ENCODE results near the gene GSK3B. TPM values are rescaled to one million over a fixed set of nuclear protein-coding genes. Genes with fewer than 3 reads are reported as not detected.

GSK3B gene
- total RNA-seq, 1 donor from 2014 or later = 88.6 TPM

- Histone ChIP-seq H3K27ac (no peak overlapping the region), H3F3A (ENCODE audit: low read depth) (no peaks in the 10 kb centered on the region), H3K4me3 (no peak overlapping the region), H3K27me3 (no peaks in the 10 kb centered on the region), H4K20me1 (ENCODE audit: low read depth) (peaks cover 19% of the 10 kb centered on the region), H3K9me3 (ENCODE audit: low read depth) (no peaks in the 10 kb centered on the region), H2AFZ (replicated peaks) (no peak overlapping the region), H3K4me1 (no peaks in the 10 kb centered on the region), H3K79me2 (ENCODE audit: low read depth) (peaks cover 99% of the 10 kb centered on the region), H3K9ac (no peak overlapping the region), H3K4me2 (no peak overlapping the region), H3K36me3 (no peaks in the 10 kb centered on the region)
- H3K27ac Mint-ChIP-seq = no peak overlapping the region
- no peak for TF ChIP-seq EZH2phosphoT487 (IDR thresholded peaks at IDR 0.05)
- H3K4me1 Mint-ChIP-seq = no peaks in the 10 kb centered on the region
- H3K4me3 Mint-ChIP-seq = no peak overlapping the region
- H3K27me3 Mint-ChIP-seq (ENCODE audit: insufficient read depth, low read depth) = peaks cover 2% of the 10 kb centered on the region
- H3K9me3 Mint-ChIP-seq = peaks cover 35% of the 10 kb centered on the region
- peaks cover 39% of the 10 kb centered on the region for H3K36me3 Mint-ChIP-seq
- DNase-seq (ENCODE audit: low spot score) = no peak
These were observed 128.6 kb downstream of the GSK3B start for GRCh38 chr3:119965692-119966091.

DNA sequence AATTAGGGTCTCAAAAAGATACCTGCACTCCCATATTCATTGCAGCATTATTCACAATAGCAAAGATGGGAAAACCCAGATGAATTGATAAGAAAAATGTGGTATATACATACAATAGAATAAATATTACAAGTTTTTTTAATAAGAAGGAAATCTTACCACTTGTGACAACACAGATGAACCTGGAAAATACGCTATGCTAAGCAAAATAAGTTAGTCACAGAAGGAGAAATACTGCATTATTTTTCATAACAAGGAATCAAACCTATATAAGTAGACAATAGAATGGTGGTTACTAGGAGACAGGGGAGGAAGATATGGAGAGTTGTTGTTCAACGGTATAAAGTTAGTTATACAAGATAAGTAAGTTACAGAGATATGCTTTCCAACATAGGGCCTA is 130.0 kb downstream of the GSK3B start:
- Histone ChIP-seq H3K4me2 (no peak overlapping the region), H3K9ac (no peak overlapping the region), H3K27me3 (no peaks in the 10 kb centered on the region), H3K27ac (no peak overlapping the region), H4K20me1 (ENCODE audit: low read depth) (peaks cover 19% of the 10 kb centered on the region), H3K9me3 (ENCODE audit: low read depth) (no peaks in the 10 kb centered on the region), H3F3A (ENCODE audit: low read depth) (no peaks in the 10 kb centered on the region), H3K79me2 (ENCODE audit: low read depth) (peaks cover 98% of the 10 kb centered on the region), H3K36me3 (no peaks in the 10 kb centered on the region), H3K4me3 (no peak overlapping the region), H2AFZ (replicated peaks) (no peak overlapping the region), H3K4me1 (no peaks in the 10 kb centered on the region)
- peaks cover 28% of the 10 kb centered on the region for H3K9me3 Mint-ChIP-seq
- no peak for TF ChIP-seq CTCF (IDR thresholded peaks at IDR 0.05)
- TF ChIP-seq EZH2phosphoT487 (IDR thresholded peaks at IDR 0.05) = no peak
- no peak for TF ChIP-seq EZH2 (IDR thresholded peaks at IDR 0.05)
- H3K4me3 Mint-ChIP-seq = no peak overlapping the region
- H3K4me1 Mint-ChIP-seq = no peaks in the 10 kb centered on the region
- peaks cover 2% of the 10 kb centered on the region for H3K27me3 Mint-ChIP-seq (ENCODE audit: insufficient read depth, low read depth)
- DNase-seq (ENCODE audit: low spot score) = no peak
- no peak overlapping the region for H3K27ac Mint-ChIP-seq
- H3K36me3 Mint-ChIP-seq = peaks cover 31% of the 10 kb centered on the region

GRCh38 chr3:119955972-119956371 is 138.3 kb downstream of the GSK3B start:
- Histone ChIP-seq H3K4me2 (no peak overlapping the region), H3K9me3 (ENCODE audit: low read depth) (no peaks in the 10 kb centered on the region), H3F3A (ENCODE audit: low read depth) (no peaks in the 10 kb centered on the region), H3K79me2 (ENCODE audit: low read depth) (peaks cover 94% of the 10 kb centered on the region), H3K27ac (no peak overlapping the region), H3K9ac (no peak overlapping the region), H3K4me3 (no peak overlapping the region), H3K36me3 (no peaks in the 10 kb centered on the region), H2AFZ (replicated peaks) (no peak overlapping the region), H3K4me1 (no peaks in the 10 kb centered on the region), H3K27me3 (no peaks in the 10 kb centered on the region), H4K20me1 (ENCODE audit: low read depth) (peaks cover 50% of the 10 kb centered on the region)
- H3K36me3 Mint-ChIP-seq = peaks cover 10% of the 10 kb centered on the region
- TF ChIP-seq CTCF (IDR thresholded peaks at IDR 0.05) (no peak), EZH2phosphoT487 (IDR thresholded peaks at IDR 0.05) (no peak), EZH2 (IDR thresholded peaks at IDR 0.05) (no peak)
- no peak overlapping the region for H3K27ac Mint-ChIP-seq
- no peak overlapping the region for H3K4me3 Mint-ChIP-seq
- H3K4me1 Mint-ChIP-seq = no peaks in the 10 kb centered on the region
- H3K9me3 Mint-ChIP-seq = peaks cover 6% of the 10 kb centered on the region
- DNase-seq (ENCODE audit: low spot score) = no peak
- H3K27me3 Mint-ChIP-seq (ENCODE audit: insufficient read depth, low read depth) = peaks cover 2% of the 10 kb centered on the region

DNA sequence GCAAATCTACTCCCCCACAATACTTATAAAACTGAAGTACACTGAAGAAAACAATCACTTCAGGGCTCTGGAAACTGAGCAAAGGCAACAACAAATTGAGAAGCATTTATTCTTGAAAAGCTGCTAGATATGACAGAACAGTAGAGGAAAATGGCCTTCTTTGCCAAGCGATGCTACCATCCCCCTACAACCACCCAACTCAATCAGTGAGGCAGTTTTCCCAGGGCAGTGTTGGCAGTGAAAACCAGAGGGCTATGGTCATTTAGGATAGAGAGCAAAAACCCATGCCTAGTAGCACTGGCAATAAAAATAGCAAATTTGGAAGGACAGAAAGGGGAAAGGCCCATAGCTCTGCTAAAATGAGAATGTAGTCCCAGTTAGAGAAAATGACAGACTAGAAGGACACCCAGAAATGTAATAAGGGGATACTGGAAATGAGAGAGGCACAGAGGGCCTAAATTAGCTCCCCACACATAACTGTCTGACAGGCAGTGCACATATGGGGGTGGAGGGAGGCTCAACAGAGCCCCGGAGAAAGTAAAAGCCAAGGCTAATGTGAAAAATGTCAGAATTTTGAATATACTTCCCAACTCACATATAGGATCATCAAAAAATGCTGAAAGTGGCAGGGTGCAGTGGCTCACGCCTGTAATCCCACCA is 143.5 kb downstream of the GSK3B start:
- Mint-ChIP-seq H3K9me3 (no peaks in the 10 kb centered on the region), H3K36me3 (peaks cover 3% of the 10 kb centered on the region), H3K4me1 (no peaks in the 10 kb centered on the region), H3K27ac (no peak overlapping the region), H3K27me3 (ENCODE audit: insufficient read depth, low read depth) (peaks cover 3% of the 10 kb centered on the region), H3K4me3 (no peak overlapping the region)
- no peak overlapping the region for H2AFZ ChIP-seq (replicated peaks)
- TF ChIP-seq CTCF (IDR thresholded peaks at IDR 0.05) = no peak
- TF ChIP-seq EZH2 (IDR thresholded peaks at IDR 0.05) = no peak
- TF ChIP-seq EZH2phosphoT487 (IDR thresholded peaks at IDR 0.05) = no peak
- no peaks in the 10 kb centered on the region for H3K27me3 ChIP-seq
- H3K79me2 ChIP-seq (ENCODE audit: low read depth) = peaks cover 76% of the 10 kb centered on the region
- H3K27ac ChIP-seq = no peak overlapping the region
- no peaks in the 10 kb centered on the region for H3K4me1 ChIP-seq
- H3K4me2 ChIP-seq = no peak overlapping the region
- H3K4me3 ChIP-seq = no peak overlapping the region
- H3K36me3 ChIP-seq = peaks cover 7% of the 10 kb centered on the region
- no peaks in the 10 kb centered on the region for H3F3A ChIP-seq (ENCODE audit: low read depth)
- no peak for DNase-seq (ENCODE audit: low spot score)
- H3K9ac ChIP-seq = no peak overlapping the region
- H3K9me3 ChIP-seq (ENCODE audit: low read depth) = no peaks in the 10 kb centered on the region
- H4K20me1 ChIP-seq (ENCODE audit: low read depth) = peaks cover 48% of the 10 kb centered on the region

Measured in neural progenitor cell (in vitro differentiated cells).